Neural cell (in vitro differentiated cells): ENCODE data around the gene WDR54. TPM values are rescaled to one million over a fixed set of nuclear protein-coding genes. Genes with fewer than 3 reads are reported as not detected.

Experiments
- H2AFZ ChIP-seq: fragments of 200-600, 300-800 bp; sonication (generic), shearing (Covaris generic); 2 replicates; pipeline ENCODE4 v1.6.0; 2014; ENCODE audit warnings: low read depth, mild to moderate bottlenecking, antibody characterized with exemption, low read length, moderate library complexity
- H3F3A ChIP-seq: fragments of 200-600 bp; shearing (Covaris generic); 2 replicates; pipeline ENCODE4 v1.6.1; 2016; ENCODE audit warnings: mild to moderate bottlenecking, moderate library complexity, mixed read lengths, antibody characterized with exemption, low read length; ENCODE audit not compliant: insufficient read depth, poor library complexity, severe bottlenecking
- H3K27ac ChIP-seq: fragments of 200-600, 300-800 bp; sonication (generic), shearing (Covaris generic); 2 replicates; pipeline ENCODE4 v1.5.1; 2014; ENCODE audit warnings: mild to moderate bottlenecking, low read length, moderate library complexity
- H3K27me3 ChIP-seq: fragments of 300-800, 200-600 bp; sonication (generic), shearing (Covaris generic); 2 replicates; pipeline ENCODE4 v1.6.0; 2014; ENCODE audit warnings: mild to moderate bottlenecking, low read depth, low read length, moderate library complexity; ENCODE audit not compliant: insufficient read depth
- H3K36me3 ChIP-seq: fragments of 300-800, 200-600 bp; sonication (generic), shearing (Covaris generic); 2 replicates; pipeline ENCODE4 v1.5.1; 2014; ENCODE audit warnings: mild to moderate bottlenecking, antibody characterized with exemption, low read length, moderate library complexity; ENCODE audit not compliant: insufficient read depth
- H3K4me2 ChIP-seq: fragments of 300-800, 200-600 bp; sonication (generic), shearing (Covaris generic); 2 replicates; pipeline ENCODE4 v1.6.0; 2014; ENCODE audit warnings: mild to moderate bottlenecking, low read length
- H3K4me3 ChIP-seq: fragments of 300-800, 200-600 bp; sonication (generic), shearing (Covaris generic); 2 replicates; pipeline ENCODE4 v1.5.1; 2014; ENCODE audit warnings: mild to moderate bottlenecking, low read length, moderate library complexity
- H3K79me2 ChIP-seq: fragments of 200-600 bp; shearing (Covaris generic); replicated peaks from 2 replicates; pipeline ENCODE4 v1.6.0; 2014; ENCODE audit warnings: mild to moderate bottlenecking, low read length, moderate library complexity; ENCODE audit not compliant: insufficient read depth
- H3K9ac ChIP-seq: fragments of 300-800, 200-600 bp; sonication (generic), shearing (Covaris generic); 2 replicates; pipeline ENCODE4 v1.6.1; 2016; ENCODE audit warnings: mild to moderate bottlenecking, low read length, mixed read lengths
- H3K9me2 ChIP-seq: fragments of 200-600 bp; shearing (Covaris generic); 2 replicates; pipeline ENCODE4 v1.6.1; 2016; ENCODE audit warnings: mild to moderate bottlenecking, low read length, mixed read lengths; ENCODE audit not compliant: insufficient read depth
- H3K9me3 ChIP-seq: fragments of 200-600, 300-800 bp; sonication (generic), shearing (Covaris generic); 2 replicates; pipeline ENCODE4 v1.6.1; 2016; ENCODE audit warnings: mild to moderate bottlenecking, mixed run types, low read length, moderate library complexity, mixed read lengths
- H4K20me1 ChIP-seq: fragments of 200-600 bp; shearing (Covaris generic); 2 replicates; pipeline ENCODE4 v1.6.1; 2016; ENCODE audit warnings: mild to moderate bottlenecking, mixed run types; ENCODE audit not compliant: insufficient read depth
- CTCF ChIP-seq: fragments of 450-650 bp; IDR thresholded peaks from 2 replicates; pipeline ENCODE4 v1.5.1; 2014; ENCODE audit warnings: antibody characterized with exemption, mild to moderate bottlenecking, moderate library complexity; ENCODE audit not compliant: poor library complexity, severe bottlenecking
- EP300 ChIP-seq: fragments of 450-650 bp; conservative IDR thresholded peaks from 2 replicates; pipeline ENCODE4 v1.6.1; 2014; ENCODE audit warnings: antibody characterized with exemption, mild to moderate bottlenecking, moderate library complexity; ENCODE audit not compliant: poor library complexity, severe bottlenecking
- EZH2 ChIP-seq: fragments of 200-600, 300-800 bp; shearing (Covaris generic), sonication (generic); IDR thresholded peaks from 2 replicates; pipeline ENCODE4 v1.6.1; 2014; ENCODE audit warnings: antibody characterized with exemption, low read length, borderline replicate concordance, mild to moderate bottlenecking; ENCODE audit not compliant: insufficient read depth, poor library complexity, severe bottlenecking
- MXI1 ChIP-seq: fragments of 450-650 bp; conservative IDR thresholded peaks from 2 replicates; pipeline ENCODE4 v1.6.1; 2014; ENCODE audit warnings: antibody characterized with exemption, mild to moderate bottlenecking; ENCODE audit not compliant: poor library complexity, severe bottlenecking
- POLR2AphosphoS5 ChIP-seq: IDR thresholded peaks from 2 replicates; pipeline ENCODE4 v1.6.1; 2012
- RAD21 ChIP-seq: fragments of 450-650 bp; conservative IDR thresholded peaks from 2 replicates; pipeline ENCODE4 v1.6.1; 2014; ENCODE audit warnings: antibody characterized with exemption, mild to moderate bottlenecking, moderate library complexity
- REST ChIP-seq: IDR thresholded peaks from 2 replicates; pipeline ENCODE4 v1.6.1; 2012; ENCODE audit warnings: borderline replicate concordance
- SMC3 ChIP-seq: fragments of 450-650 bp; conservative IDR thresholded peaks from 2 replicates; pipeline ENCODE4 v1.6.1; 2014; ENCODE audit warnings: antibody characterized with exemption, mild to moderate bottlenecking, moderate library complexity; ENCODE audit not compliant: poor library complexity
- TAF1 ChIP-seq: IDR thresholded peaks from 2 replicates; pipeline ENCODE4 v1.6.1; 2012; ENCODE audit warnings: low read depth
- polyA plus RNA-seq: library from polyadenylated mRNA; depleted of rRNA; stranded (reverse); fragments of >200 nt; gene quantifications from 2 replicates; pipeline ENCODE4 v1.2.3, GENCODE V29; 2014

WDR54 gene
- polyA plus RNA-seq, 1 donor from 2014 or later: 110 TPM

GRCh38 chr2:74436111-74436805 is 14.7 kb downstream of the WDR54 start:
- H4K20me1 ChIP-seq: no peaks in the 10 kb centered on the region
- no peak overlapping the region for H3K4me2 ChIP-seq
- no peak overlapping the region for H3K27ac ChIP-seq
- H2AFZ ChIP-seq: no peak overlapping the region
- no peaks in the 10 kb centered on the region for H3K9me2 ChIP-seq
- TF ChIP-seq SMC3: no peak
- TF ChIP-seq CTCF: no peak
- TF ChIP-seq EP300: no peak
- no peak for TF ChIP-seq REST
- H3K27me3 ChIP-seq: peaks cover 11% of the 10 kb centered on the region
- H3K36me3 ChIP-seq: no peaks in the 10 kb centered on the region
- H3K9me3 ChIP-seq: no peaks in the 10 kb centered on the region
- no peak overlapping the region for H3K4me3 ChIP-seq
- no peaks in the 10 kb centered on the region for H3F3A ChIP-seq
- H3K9ac ChIP-seq: no peak overlapping the region
- no peaks in the 10 kb centered on the region for H3K79me2 ChIP-seq

- Histone ChIP-seq H3K4me3 (no peak overlapping the region), H3F3A (no peaks in the 10 kb centered on the region), H3K27me3 (peaks cover 20% of the 10 kb centered on the region), H2AFZ (no peak overlapping the region), H3K9me3 (no peaks in the 10 kb centered on the region), H3K79me2 (no peaks in the 10 kb centered on the region), H3K27ac (no peak overlapping the region), H4K20me1 (no peaks in the 10 kb centered on the region), H3K4me2 (no peak overlapping the region), H3K36me3 (no peaks in the 10 kb centered on the region), H3K9me2 (no peaks in the 10 kb centered on the region), H3K9ac (no peak overlapping the region)
- TF ChIP-seq REST (no peak), EZH2 (no peak), EP300 (no peak), CTCF (no peak), POLR2AphosphoS5 (no peak), RAD21 (no peak), SMC3 (no peak), TAF1 (no peak), MXI1 (no peak)
Observed at GRCh38 chr2:74436848-74437695, 15.5 kb downstream of the WDR54 start.
